Nephron (organoid): ENCODE measurements around the gene NAV2.

Experiments used
- H3K27ac Mint-ChIP-seq, 3 experiments: 2 replicates each; pipeline ENCODE4 v1.8.0; 2020; ENCODE audit warnings: mixed read lengths in 3 of 3, mild to moderate bottlenecking in 2 of 3, moderate library complexity in 1 of 3
- H3K27me3 Mint-ChIP-seq: 2 replicates; pipeline ENCODE4 v1.8.0; 2021; ENCODE audit warnings: low read depth, mild to moderate bottlenecking, moderate library complexity, mixed read lengths
- H3K36me3 Mint-ChIP-seq: 2 replicates; pipeline ENCODE4 v1.8.0; 2020; ENCODE audit warnings: low read depth, mixed read lengths
- H3K4me1 Mint-ChIP-seq: 2 replicates; pipeline ENCODE4 v1.8.0; 2020; ENCODE audit warnings: mixed read lengths
- H3K4me3 Mint-ChIP-seq, 3 experiments: 2 replicates each; pipeline ENCODE4 v1.8.0; 2020; ENCODE audit warnings: mild to moderate bottlenecking in 3 of 3, mixed read lengths in 3 of 3, moderate library complexity in 2 of 3
- H3K9me3 Mint-ChIP-seq: 2 replicates; pipeline ENCODE4 v1.8.0; 2020; ENCODE audit warnings: mixed read lengths
- CTCF ChIP-seq, 3 experiments: fragments of 200-600 bp; sonication (generic); IDR thresholded peaks; one replicate each; pipeline ENCODE4 v1.5.0; 2021; ENCODE audit warnings: antibody characterized with exemption in 3 of 3; ENCODE audit not compliant: unreplicated experiment in 3 of 3

Gene NAV2

GRCh38 chr11:19794161-19794560, 81.5 kb downstream of the NAV2 start:
- no peaks in the 10 kb centered on the region for H3K9me3 Mint-ChIP-seq
- TF ChIP-seq CTCF (IDR thresholded peaks at IDR 0.05; ENCODE audit: unreplicated experiment in 3 of 3): no peak
- H3K36me3 Mint-ChIP-seq: no peaks in the 10 kb centered on the region
- H3K4me1 Mint-ChIP-seq: peaks cover 43% of the 10 kb centered on the region
- H3K27ac Mint-ChIP-seq: no peak overlapping the region
- no peak overlapping the region for H3K4me3 Mint-ChIP-seq
- peaks cover 19% of the 10 kb centered on the region for H3K27me3 Mint-ChIP-seq

- H3K36me3 Mint-ChIP-seq: no peaks in the 10 kb centered on the region
- peaks cover 20% of the 10 kb centered on the region for H3K27me3 Mint-ChIP-seq
- H3K4me1 Mint-ChIP-seq: peaks cover 34% of the 10 kb centered on the region
- TF ChIP-seq CTCF (IDR thresholded peaks at IDR 0.05; ENCODE audit: unreplicated experiment in 3 of 3): no peak
- no peak overlapping the region for H3K4me3 Mint-ChIP-seq
- no peak overlapping the region for H3K27ac Mint-ChIP-seq
- H3K9me3 Mint-ChIP-seq: no peaks in the 10 kb centered on the region
These were observed 82.4 kb downstream of the NAV2 start for GRCh38 chr11:19795082-19795481.

GRCh38 chr11:19800162-19800561, 87.5 kb downstream of the NAV2 start:
- no peak overlapping the region for H3K27ac Mint-ChIP-seq

GRCh38 chr11:19800714-19801519, 88.3 kb downstream of the NAV2 start:
- Mint-ChIP-seq H3K4me1 (peaks cover 32% of the 10 kb centered on the region), H3K9me3 (no peaks in the 10 kb centered on the region)
- no peak for TF ChIP-seq CTCF (IDR thresholded peaks at IDR 0.05; ENCODE audit: unreplicated experiment in 3 of 3)

More at GRCh38 chr11:19800162-19800561, 87.5 kb downstream of the NAV2 start:
- Mint-ChIP-seq H3K4me1 (peaks cover 25% of the 10 kb centered on the region), H3K9me3 (no peaks in the 10 kb centered on the region), H3K27me3 (peaks cover 21% of the 10 kb centered on the region), H3K36me3 (no peaks in the 10 kb centered on the region), H3K4me3 (no peak overlapping the region)
- no peak for TF ChIP-seq CTCF (IDR thresholded peaks at IDR 0.05; ENCODE audit: unreplicated experiment in 3 of 3)

GRCh38 chr11:19802773-19803293, 90.2 kb downstream of the NAV2 start:
- no peaks in the 10 kb centered on the region for H3K9me3 Mint-ChIP-seq
- no peak overlapping the region for H3K4me3 Mint-ChIP-seq
- H3K4me1 Mint-ChIP-seq: peaks cover 44% of the 10 kb centered on the region
- TF ChIP-seq CTCF (IDR thresholded peaks at IDR 0.05; ENCODE audit: unreplicated experiment in 3 of 3): no peak
- no peaks in the 10 kb centered on the region for H3K36me3 Mint-ChIP-seq
- H3K27me3 Mint-ChIP-seq: peaks cover 18% of the 10 kb centered on the region
- H3K27ac Mint-ChIP-seq: no peak overlapping the region

More at GRCh38 chr11:19800714-19801519, 88.3 kb downstream of the NAV2 start:
- Mint-ChIP-seq H3K36me3 (no peaks in the 10 kb centered on the region), H3K4me3 (no peak overlapping the region), H3K27me3 (peaks cover 23% of the 10 kb centered on the region), H3K27ac (no peak overlapping the region)
